K562 (cell line): ENCODE results near the gene ZNF567. TPM values are rescaled to one million over a fixed set of nuclear protein-coding genes. Genes with fewer than 3 reads are reported as not detected.

ENCODE experiments used
- ATAC-seq: fragments of 200-7000 bp; cut with Tn5 transposase; 3 replicates; pipeline ENCODE4 v1.9.1; 2020; ENCODE audit warnings: moderate library complexity
- BruUV-seq: library from RNA; stranded (reverse); fragments of 400-500 nt; replicated peaks from 2 replicates; lab custom pipeline; 2021; lab: Mats Ljungman, UMichigan
- CTCF ChIA-PET: fragments of 300-600 bp; formaldehyde crosslinking; extraction: SDS; loops from one replicate; lab custom pipeline; 2021; ENCODE audit warnings: low intra/inter-chr PET ratio; lab: Yijun Ruan, JAX
- POLR2A ChIA-PET: fragments of 300-600, 350-650 bp; sonication (Branson Sonifier 250); formaldehyde crosslinking; extraction: SDS; loops from one replicate; lab custom pipeline; 2021; ENCODE audit warnings: antibody characterized with exemption, inconsistent platforms; lab: Yijun Ruan, JAX
- DNase-seq, 4 experiments: peaks; one replicate each; pipeline versions ENCODE4 v3.0.0 to v3.0.0-alpha.2; 2011 to 2018; ENCODE audit warnings: low spot score in 3 of 4, mixed read lengths in 3 of 4; ENCODE audit errors: extremely low read depth in 1 of 4
- FAIRE-seq: peaks from 2 replicates; lab custom pipeline; 2011; peaks lifted over from hg19 to GRCh38; lab: Jason Lieb, UNC
- H2AFZ ChIP-seq: 2 replicates; pipeline ENCODE4 v1.6.0; 2011; ENCODE audit warnings: low read depth, low read length, control low read depth, inconsistent platforms
- H3K27ac ChIP-seq: fragments of 200-600 bp; 3 replicates; pipeline ENCODE4 v1.8.0; 2011; ENCODE audit warnings: low read depth, mild to moderate bottlenecking, control low read depth, inconsistent platforms, low read length, moderate library complexity, mixed read lengths; ENCODE audit errors: extremely low read depth
- H3K27me3 ChIP-seq, 2 experiments: fragments of 300-600 bp in 1 of 2; 2 replicates in 1 of 2; 3 replicates in 1 of 2; pipeline versions ENCODE4 v1.6.0 to v1.8.0; 2011; ENCODE audit warnings: inconsistent platforms in 2 of 2, low read length in 2 of 2, mild to moderate bottlenecking in 1 of 2, mixed read lengths in 1 of 2, moderate library complexity in 1 of 2; ENCODE audit not compliant: control insufficient read depth in 2 of 2, insufficient read depth in 2 of 2
- H3K36me3 ChIP-seq: fragments of 300-600 bp; 3 replicates; pipeline ENCODE4 v1.8.0; 2011; ENCODE audit warnings: mild to moderate bottlenecking, low read length, inconsistent platforms; ENCODE audit not compliant: control insufficient read depth, insufficient read depth
- H3K4me1 ChIP-seq, 2 experiments: fragments of 200-600 bp in 1 of 2; replicated peaks in 1 of 2; 2 replicates in 1 of 2; 3 replicates in 1 of 2; pipeline versions ENCODE4 v1.5.1 to v1.8.0; 2011; ENCODE audit warnings: inconsistent platforms in 2 of 2, low read length in 2 of 2, mild to moderate bottlenecking in 1 of 2, mixed read lengths in 1 of 2, moderate library complexity in 1 of 2; ENCODE audit not compliant: control insufficient read depth in 2 of 2, insufficient read depth in 2 of 2
- H3K4me2 ChIP-seq: 2 replicates; pipeline ENCODE4 v1.6.1; 2011; ENCODE audit warnings: low read length, control low read depth, inconsistent platforms, mixed read lengths; ENCODE audit not compliant: insufficient read depth
- H3K4me3 ChIP-seq: fragments of 200-600 bp; sonication (generic), shearing (Covaris generic); 2 replicates; pipeline ENCODE4 v1.5.1; 2016; ENCODE audit warnings: control low read depth, inconsistent platforms
- H3K79me2 ChIP-seq: fragments of 200-600 bp; 3 replicates; pipeline ENCODE4 v1.8.0; 2011; ENCODE audit warnings: low read length, inconsistent platforms; ENCODE audit not compliant: control insufficient read depth, insufficient read depth
- H3K9ac ChIP-seq, 2 experiments: 2 replicates each; pipeline versions ENCODE4 v1.6.0 to v1.6.1; 2011; ENCODE audit warnings: low read depth in 2 of 2, low read length in 2 of 2, control low read depth in 1 of 2, inconsistent platforms in 1 of 2, mild to moderate bottlenecking in 1 of 2, mixed read lengths in 1 of 2; ENCODE audit not compliant: insufficient read depth in 1 of 2
- H3K9me1 ChIP-seq: one replicate; pipeline ENCODE4 v1.6.0; 2011; ENCODE audit warnings: inconsistent platforms, mild to moderate bottlenecking, low read length, moderate library complexity; ENCODE audit not compliant: control insufficient read depth, insufficient read depth
- H3K9me3 ChIP-seq: replicated peaks from 2 replicates; pipeline ENCODE4 v1.5.1; 2011; ENCODE audit warnings: low read depth, low read length, inconsistent platforms; ENCODE audit not compliant: control insufficient read depth, insufficient read depth
- H4K20me1 ChIP-seq: replicated peaks from 2 replicates; pipeline ENCODE4 v1.6.1; 2011; ENCODE audit warnings: low read length, inconsistent platforms, mixed read lengths; ENCODE audit not compliant: control insufficient read depth, insufficient read depth
- BRCA1 ChIP-seq, 2 experiments: fragments of 450-650 bp in 1 of 2; sonication (generic) in 1 of 2; formaldehyde crosslinking in 1 of 2; IDR thresholded peaks; 2 replicates each; pipeline versions ENCODE4 v1.5.0 to v1.6.1; 2017 to 2020; ENCODE audit warnings: mild to moderate bottlenecking in 1 of 2, missing genetic modification reagents in 1 of 2
- ESRRB ChIP-seq: fragments of 250-450 bp; sonication (Bioruptor Pico); IDR thresholded peaks from 2 replicates; pipeline ENCODE4 v1.5.0; 2020; ENCODE audit warnings: mild to moderate bottlenecking, moderate library complexity, borderline replicate concordance
- ETV6 ChIP-seq, 3 experiments: fragments of 150-350 bp in 1 of 3; sonication (generic) in 1 of 3; formaldehyde crosslinking in 1 of 3; IDR thresholded peaks; 2 replicates each; pipeline versions ENCODE4 v1.6.1 to v1.8.0; 2014 to 2022; ENCODE audit warnings: borderline replicate concordance in 2 of 3, low read depth in 2 of 3, antibody characterized with exemption in 1 of 3, low read length in 1 of 3, mild to moderate bottlenecking in 1 of 3, missing genetic modification reagents in 1 of 3
- GTF2A2 ChIP-seq: IDR thresholded peaks from 2 replicates; pipeline ENCODE4 v1.6.1; 2016; ENCODE audit warnings: mild to moderate bottlenecking, missing genetic modification characterization, missing compliant biosample characterization
- RBM22 ChIP-seq: fragments of 200-400 bp; formaldehyde crosslinking; IDR thresholded peaks from 2 replicates; pipeline ENCODE4 v1.6.1; 2018; ENCODE audit warnings: low read length, low read depth; ENCODE audit not compliant: poor library complexity, severe bottlenecking
- RUNX1 ChIP-seq: sonication (generic); IDR thresholded peaks from 2 replicates; pipeline ENCODE4 v1.6.1; 2016; ENCODE audit warnings: antibody characterized with exemption, low read depth
- WGBS: fragments of 100-300 bp; shearing (Covaris generic); methylation state at CpG from one replicate; pipeline ENCODE4 v1.1.6; 2016; ENCODE audit warnings: low coverage, mixed read lengths; ENCODE audit not compliant: insufficient coverage; ENCODE audit errors: missing lambda C conversion rate; 5-methylcytosine and 5-hydroxymethylcytosine counted together
- in situ Hi-C: fragments of 300-500 bp; cut with MboI; formaldehyde crosslinking; loops from 4 replicates; pipeline ENCODE4 v1.15.0; 2018; ENCODE audit warnings: inconsistent platforms, mixed read lengths
- intact Hi-C: fragments of 100-400 bp; cut with micrococcal nuclease; formaldehyde crosslinking; loops from 2 replicates; pipeline ENCODE4 v1.14.2; 2022
- polyA plus RNA-seq, 8 experiments: library from polyadenylated mRNA; depleted of rRNA in 4 of 8; stranded (reverse) in 5 of 8; unstranded in 3 of 8; fragments of >200 nt; fragmentation: Nextera tagmentation in 2 of 8; fragmentation: Illumina TruSeq in 1 of 8; extraction: Ambion mirVana in 2 of 8; extraction: Trizol in 1 of 8; gene quantifications; 2 replicates each; pipeline versions ENCODE4 v1.2.1 to v1.2.3, GENCODE V29; 2011 to 2014; ENCODE audit warnings: inconsistent platforms in 1 of 8, missing spikeins in 1 of 8
- total RNA-seq, 7 experiments: library from RNA; depleted of rRNA in 6 of 7; stranded (reverse); fragments of >200 nt in 6 of 7; fragmentation: Illumina TruSeq in 2 of 7; extraction: Trizol in 2 of 7; gene quantifications; 2 replicates each; pipeline versions ENCODE4 v1.2.1 to v1.2.3, GENCODE V29; 2011 to 2021; ENCODE audit warnings: low replicate concordance in 1 of 7

Gene ZNF567
- total and polyA plus RNA-seq, 9 of the 15 experiments (the other 6 are each of a cell fraction or from before 2014, with no cell fraction given), result 3.1 to 11.5 (median 7.4) TPM

DNA sequence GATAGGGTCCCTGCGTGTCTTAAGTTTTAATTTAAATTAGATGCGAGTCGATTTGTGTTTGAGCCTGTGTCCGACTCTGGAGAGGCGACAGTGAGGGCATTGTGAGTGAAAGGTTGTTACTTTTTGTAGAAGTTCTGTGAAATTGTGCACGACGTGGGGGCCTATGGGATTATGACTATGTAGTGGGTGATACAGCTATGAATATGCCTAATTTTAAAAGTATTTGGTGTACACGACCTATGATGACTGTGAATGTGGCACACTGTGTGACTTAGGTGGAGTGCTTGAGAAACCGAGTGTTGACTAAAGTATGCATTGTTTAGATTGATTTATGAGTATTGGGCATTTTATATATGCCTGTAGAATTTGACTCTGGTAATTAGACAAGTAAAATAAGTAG is 646 bp downstream of the ZNF567 start:
- Histone ChIP-seq H3K79me2 (peaks cover 19% of the 10 kb centered on the region), H3K9me1 (no peaks in the 10 kb centered on the region), H3K4me2 (peak overlapping the region; percentile 93), H4K20me1 (no peaks in the 10 kb centered on the region), H3K4me3 (peak overlapping the region; percentile 84), H2AFZ (peak overlapping the region; percentile 87), H3K27ac (peak overlapping the region; percentile 80), H3K4me1 (peaks cover 3 to 7% of the 10 kb centered on the region in 2 experiments; a peak in 1 of 5 replicates), H3K9ac (peak overlapping the region; percentile 90 to 92), H3K27me3 (no peaks in the 10 kb centered on the region), H3K36me3 (peaks cover 40% of the 10 kb centered on the region; the same call in 2 of the 3 replicates), H3K9me3 (peaks cover 3% of the 10 kb centered on the region)
- FAIRE-seq, result no peak
- in situ Hi-C loops, result no loop called here
- intact Hi-C loops, result no loop called here
- ChIA-PET POLR2A (no interaction called here), CTCF (no interaction called here)
- ATAC-seq, result no peak
- no peak for TF ChIP-seq ETV6 (IDR thresholded peaks at IDR 0.05; ENCODE audit: borderline replicate concordance in 1 of 2, low read depth in 2 of 2, low read length in 1 of 2)
- no peak for TF ChIP-seq ETV6 (CRISPR knock-in tag; IDR thresholded peaks at IDR 0.05; ENCODE audit: borderline replicate concordance)
- TF ChIP-seq ESRRB (CRISPR knock-in tag), result no peak
- no peak for TF ChIP-seq RBM22
- TF ChIP-seq RUNX1, result no peak
- TF ChIP-seq GTF2A2 (tag), result no peak
- TF ChIP-seq BRCA1 (IDR thresholded peaks at IDR 0.05), result no peak
- no peak for TF ChIP-seq BRCA1 (CRISPR knock-in tag; IDR thresholded peaks at IDR 0.05)
- no TSS peak for BruUV-seq
- under 1% methylated on average over 9 of the region's 9 CpGs for WGBS
- no peak for DNase-seq
